Medulla oblongata (tissue), 1 donor: ENCODE measurements around the gene DCST2.

Source experiments
- DNase-seq: peaks from one replicate; pipeline ENCODE4 v3.0.0-alpha.2; 2015; ENCODE audit errors: extremely low spot score

The DCST2 gene

GRCh38 chr1:155049651-155050559 lies 16.3 kb upstream of the DCST2 start:
- no peak for DNase-seq

DNA sequence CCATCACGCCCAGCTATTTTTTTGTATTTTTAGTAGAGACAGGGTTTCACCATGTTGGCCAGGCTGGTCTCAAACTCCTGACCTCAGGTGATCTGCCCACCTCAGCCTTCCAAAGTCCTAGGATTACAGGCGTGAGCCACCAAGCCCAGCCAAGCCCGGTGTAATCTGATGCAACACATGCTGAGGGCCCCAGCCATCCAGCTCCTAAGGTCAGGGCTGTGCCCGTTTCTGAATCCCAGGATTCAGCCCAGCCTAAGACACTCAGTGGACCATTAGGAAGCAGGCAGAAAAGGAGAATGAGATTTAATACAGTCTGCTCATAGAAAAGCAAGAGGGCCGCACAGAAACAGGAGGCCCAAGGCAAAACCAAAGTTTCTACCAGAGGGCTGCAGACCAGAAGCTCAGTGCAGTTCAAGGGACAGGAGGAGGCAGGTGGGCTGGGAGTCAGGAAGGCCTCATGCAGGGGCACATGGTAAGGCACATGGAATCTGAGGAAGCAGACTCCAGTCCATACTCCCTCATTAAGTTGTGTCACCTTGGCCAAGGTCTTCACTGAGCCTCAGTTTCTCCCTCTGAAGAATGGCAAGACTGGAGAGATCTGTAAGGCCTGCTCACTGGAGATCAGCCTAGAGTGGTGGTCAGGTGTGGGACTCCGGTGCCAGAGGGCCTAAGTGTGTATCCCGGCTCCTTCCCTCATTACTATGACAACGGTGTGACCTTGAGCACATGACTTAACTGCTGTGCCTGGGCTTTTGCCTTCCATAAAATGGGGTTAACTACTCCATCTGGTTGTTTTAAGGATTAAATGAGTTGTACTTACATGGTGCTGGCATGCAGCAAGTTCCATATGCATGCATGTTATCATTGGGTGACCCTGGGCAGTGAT lies 15.1 kb upstream of the DCST2 start:
- no peak for DNase-seq

GRCh38 chr1:155044812-155045657 lies 11.5 kb upstream of the DCST2 start:
- DNase-seq: peak; percentile 90

DNA sequence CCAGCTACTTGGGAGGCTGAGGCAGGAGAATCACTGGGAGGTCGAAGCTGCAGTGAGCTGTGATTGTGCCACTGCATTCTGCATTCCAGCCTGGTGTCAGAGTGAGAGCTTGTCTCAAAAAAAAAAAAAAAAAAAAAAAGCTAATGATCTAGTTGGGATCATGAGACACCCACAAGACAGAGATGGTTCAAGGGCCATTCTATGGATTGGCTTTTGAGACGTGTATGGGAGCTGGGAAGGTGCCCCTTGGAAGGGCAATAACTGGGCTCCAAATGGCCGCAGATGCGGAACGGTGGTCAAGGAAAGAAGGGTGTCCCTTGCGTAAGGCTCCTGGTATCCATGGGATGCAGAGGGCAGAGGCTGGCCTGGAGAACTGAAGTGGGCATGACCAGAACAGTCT lies 10.8 kb upstream of the DCST2 start:
- no peak for DNase-seq

GRCh38 chr1:155043793-155044192 lies 10.2 kb upstream of the DCST2 start:
- no peak for DNase-seq

GRCh38 chr1:155043301-155043702 lies 9.7 kb upstream of the DCST2 start:
- no peak for DNase-seq

DNA sequence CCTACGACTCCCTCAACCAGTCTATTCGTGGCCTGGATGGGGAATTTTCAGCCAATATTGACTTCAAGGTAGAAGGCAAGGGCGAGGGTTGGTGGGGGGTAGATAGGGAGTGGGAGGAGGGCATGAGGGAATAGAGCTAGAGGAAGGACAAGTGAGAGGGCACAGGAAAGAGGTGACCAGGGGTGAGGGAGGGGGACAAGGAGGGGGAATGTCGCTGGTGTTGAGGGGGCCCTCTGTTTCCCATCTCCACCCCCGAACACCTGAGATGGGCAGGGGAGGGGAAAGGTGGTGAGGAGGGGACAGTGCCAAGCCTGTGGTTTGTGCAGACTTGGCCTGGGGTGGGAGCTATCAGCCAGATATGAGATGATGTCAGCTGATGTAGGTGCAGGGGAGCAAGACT lies 9.2 kb upstream of the DCST2 start:
- DNase-seq: no peak

- DNase-seq: no peak
Observed at GRCh38 chr1:155040358-155041093, 6.9 kb upstream of the DCST2 start.

GRCh38 chr1:155039308-155039669 lies 5.7 kb upstream of the DCST2 start:
- no peak for DNase-seq

DNA sequence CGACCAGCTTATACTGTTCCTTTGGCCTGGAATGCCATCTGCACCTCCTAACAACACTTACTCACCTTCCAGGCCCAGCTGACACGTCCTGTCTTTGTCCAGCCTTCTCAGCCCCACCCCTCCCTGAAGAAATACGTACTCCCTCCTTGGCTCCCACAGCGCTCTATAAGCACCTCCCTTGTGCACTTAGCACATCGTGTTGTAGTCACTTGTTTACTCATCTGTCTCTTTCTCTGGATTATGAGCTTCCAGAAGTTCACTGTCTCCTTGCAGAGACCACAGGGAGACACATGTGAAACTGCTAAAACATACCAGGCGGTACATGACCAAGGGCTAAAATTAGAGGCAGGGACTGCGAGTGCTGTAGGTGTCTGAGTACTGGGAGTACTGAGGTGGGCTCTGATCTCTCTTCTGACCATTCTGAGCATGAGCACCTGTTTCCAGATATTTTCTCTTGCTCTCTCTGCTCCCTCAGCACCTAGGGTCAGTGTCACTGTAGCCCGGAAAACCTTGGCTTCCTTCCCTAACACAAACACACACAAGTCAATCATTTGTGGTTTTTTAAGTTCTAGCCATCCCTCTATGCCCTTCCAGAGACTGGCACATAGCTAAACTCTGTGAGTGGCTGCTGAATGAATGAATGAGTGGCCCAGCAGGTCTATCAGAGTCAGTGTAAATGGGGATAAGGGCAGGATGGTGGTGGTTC lies 5.2 kb upstream of the DCST2 start:
- DNase-seq: no peak

DNA sequence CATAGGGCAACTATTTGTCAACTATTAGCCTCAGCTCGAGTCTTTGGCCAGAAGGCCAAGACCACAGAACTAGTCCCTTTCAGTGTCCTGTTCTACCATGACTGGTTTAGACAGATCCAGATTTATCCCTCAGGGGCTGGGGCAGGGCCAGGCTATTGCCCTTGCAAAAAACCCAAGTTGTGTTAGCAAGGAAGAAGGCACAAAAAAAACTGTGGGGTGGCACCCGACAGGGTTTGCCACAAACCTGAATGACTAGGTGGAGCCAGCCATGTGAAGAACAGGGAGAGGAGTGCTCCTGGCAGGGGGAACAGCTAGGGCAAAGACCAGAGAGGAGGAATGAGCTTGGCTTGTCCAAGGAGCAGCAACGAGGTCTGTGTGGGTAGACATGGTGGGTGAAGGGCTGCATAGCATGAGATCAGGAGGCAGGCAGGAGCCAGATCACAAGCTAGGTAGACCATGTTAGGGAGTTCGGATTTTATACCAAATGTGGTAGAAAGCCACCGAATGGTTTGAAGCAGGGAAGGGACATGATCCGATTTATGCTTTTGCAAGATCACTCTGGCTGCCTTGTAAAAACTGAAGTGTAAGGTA lies 4.4 kb upstream of the DCST2 start:
- DNase-seq: no peak

DNA sequence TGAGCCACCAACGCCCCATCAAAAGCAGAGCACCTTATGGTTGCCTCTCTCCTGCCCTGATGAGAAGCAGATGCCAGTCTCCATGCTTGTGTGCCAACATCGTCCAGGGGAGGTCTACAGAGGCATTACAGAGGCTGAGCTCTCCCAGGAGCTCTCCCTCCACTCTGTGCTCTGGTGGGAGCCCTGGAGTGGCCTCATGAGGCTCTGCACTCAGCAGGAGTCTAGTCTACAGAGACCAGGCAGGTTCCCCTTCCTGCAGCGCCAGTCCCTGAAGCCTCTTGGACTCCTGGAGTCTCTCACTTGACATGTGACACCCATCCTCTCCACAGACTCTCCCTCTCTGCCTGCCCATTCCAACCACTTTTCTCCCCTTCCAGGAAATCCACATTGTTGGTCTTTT lies 3.5 kb upstream of the DCST2 start:
- DNase-seq: no peak

GRCh38 chr1:155035936-155036335 lies 2.4 kb upstream of the DCST2 start:
- no peak for DNase-seq

DNA sequence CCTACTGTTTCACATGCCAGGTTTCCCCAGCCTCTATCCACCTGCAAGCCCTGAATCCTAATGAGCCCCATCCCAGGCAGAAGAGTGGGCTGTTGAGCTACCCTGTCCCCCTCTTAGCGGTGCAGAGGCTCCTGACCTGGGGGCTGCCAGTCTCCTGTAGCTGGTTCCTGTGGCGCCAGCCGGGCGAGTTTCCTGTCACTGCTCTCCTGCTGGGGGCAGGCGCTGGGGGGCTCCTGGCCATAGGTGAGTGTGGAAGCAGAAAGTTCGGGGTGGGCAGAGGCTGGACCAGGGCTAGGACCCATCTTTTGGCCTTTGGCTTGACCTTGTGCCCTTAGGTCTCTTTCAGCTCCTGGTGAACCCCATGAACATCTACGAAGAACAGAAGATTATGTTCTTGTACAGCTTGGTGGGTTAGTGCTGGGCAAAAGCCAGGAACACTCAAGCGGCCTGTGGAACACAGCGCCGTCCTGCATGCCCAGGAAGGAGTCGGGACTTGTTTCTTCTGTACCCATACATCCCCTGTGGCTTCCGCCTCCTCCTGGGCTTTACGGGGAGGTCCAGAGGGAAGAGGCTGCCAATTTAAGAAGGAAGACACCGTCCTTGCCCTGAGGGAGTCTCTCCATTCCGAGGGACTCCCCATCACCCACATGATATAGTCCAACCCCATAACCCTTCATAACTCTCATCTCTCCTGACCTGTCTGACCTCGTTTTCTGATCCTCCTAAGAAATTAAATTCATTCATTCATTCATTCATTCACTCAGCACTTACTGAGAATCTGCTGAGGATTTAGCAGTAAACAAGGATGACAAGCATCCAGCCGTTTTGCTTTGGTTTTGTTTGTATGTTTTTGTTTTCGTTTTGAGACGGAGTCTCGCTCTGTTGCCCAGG lies 982 bp upstream of the DCST2 start:
- no peak for DNase-seq

DNA sequence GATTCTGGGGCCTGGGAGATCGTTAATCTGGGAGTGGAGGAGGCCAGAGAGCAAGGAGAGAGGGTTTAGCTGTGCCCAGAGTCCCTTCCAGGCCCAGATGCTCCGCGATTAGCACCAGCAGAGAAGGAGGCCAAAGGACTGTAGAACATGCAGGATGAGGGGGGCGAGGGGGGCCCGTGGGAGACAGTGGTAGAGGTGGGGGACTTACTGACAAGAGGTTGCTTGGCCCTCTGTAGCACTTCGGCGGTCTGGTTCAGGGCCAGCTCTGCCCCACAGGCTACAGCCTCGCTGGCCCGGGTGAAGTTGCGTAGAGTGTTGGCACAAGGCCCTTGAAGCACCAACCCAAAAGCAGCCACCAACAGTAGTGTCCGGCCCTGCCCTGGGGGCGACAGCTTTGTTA lies 695 bp downstream of the DCST2 start:
- DNase-seq: no peak

GRCh38 chr1:155030899-155031298 lies 2.7 kb downstream of the DCST2 start:
- no peak for DNase-seq

DNA sequence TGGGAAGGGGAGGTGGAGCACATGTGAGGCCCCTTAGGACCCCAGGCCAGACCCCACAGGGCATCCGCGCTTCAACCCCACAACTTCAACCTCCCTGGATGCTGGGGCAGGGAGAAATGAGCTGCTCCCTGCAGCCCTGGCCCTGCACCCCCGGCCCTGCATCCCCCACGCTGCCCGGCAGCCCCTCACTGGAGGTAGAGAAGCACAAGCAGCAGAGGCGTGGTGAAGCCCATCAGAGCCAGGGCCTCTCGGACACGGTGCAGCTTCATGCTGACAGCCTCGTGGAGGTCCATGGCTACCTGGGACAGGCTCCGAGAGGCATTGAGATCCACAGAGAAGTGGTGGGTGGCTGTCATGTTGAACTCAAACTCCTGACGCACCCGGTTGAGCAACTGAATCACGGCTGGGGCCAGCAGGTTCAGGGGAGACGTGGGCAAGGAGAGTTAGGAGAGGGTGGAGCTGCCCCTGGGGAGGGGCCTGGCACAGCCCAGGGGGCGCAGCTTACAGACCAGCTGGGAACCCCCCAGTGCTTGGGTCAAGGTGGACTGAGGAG lies 3.3 kb downstream of the DCST2 start:
- DNase-seq: no peak

- no peak for DNase-seq
Observed at GRCh38 chr1:155029513-155030242, 3.9 kb downstream of the DCST2 start.
